Islet precursor cell (in vitro differentiated cells): ENCODE data around the gene TGM2.

Experiments used
- DNase-seq: peaks from one replicate; pipeline ENCODE4 v3.0.0-alpha.2; 2018

Gene TGM2

DNA sequence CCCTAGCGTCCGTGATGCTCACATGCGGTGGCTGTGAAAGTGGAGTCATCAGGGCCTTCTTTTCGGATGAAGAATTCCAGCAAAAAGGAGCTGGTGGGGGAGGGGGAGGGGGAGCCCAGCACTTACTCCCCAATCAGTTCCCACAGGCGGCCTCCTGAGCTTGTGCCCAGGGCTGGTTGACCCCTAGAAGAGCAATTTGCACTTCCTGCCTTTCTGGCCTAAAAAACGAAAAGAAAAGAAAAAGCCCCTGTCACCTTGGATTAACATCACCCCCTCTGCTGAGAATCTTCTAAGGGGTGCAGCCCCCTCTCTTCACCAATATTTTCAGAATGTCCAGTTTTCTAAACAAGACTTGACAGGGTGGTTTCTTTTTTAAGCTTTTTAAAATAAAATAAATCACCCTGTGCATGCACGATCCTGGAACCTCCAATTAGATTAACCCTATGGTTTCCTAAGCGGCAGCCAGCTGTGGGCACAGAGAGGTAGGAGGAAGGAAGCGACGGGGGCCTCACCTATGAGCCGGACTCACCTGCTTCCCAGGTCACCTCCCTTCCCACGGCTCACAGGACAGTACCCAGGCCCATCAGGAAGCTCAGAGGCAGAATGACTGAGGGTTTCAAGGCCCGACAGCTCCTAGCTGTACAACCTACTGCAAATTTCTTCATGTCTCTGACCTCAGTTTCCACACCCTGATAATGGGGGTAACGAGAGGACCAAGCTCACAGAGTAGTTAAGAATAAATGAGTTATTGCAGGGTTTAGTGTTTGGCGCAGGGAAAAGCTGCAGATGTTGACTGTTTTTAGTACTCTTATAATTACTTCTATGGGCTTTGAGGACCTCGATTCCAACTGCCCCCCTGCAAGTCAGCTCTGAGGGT lies 10.5 kb upstream of the TGM2 start:
- DNase-seq = peak; percentile 45

DNA sequence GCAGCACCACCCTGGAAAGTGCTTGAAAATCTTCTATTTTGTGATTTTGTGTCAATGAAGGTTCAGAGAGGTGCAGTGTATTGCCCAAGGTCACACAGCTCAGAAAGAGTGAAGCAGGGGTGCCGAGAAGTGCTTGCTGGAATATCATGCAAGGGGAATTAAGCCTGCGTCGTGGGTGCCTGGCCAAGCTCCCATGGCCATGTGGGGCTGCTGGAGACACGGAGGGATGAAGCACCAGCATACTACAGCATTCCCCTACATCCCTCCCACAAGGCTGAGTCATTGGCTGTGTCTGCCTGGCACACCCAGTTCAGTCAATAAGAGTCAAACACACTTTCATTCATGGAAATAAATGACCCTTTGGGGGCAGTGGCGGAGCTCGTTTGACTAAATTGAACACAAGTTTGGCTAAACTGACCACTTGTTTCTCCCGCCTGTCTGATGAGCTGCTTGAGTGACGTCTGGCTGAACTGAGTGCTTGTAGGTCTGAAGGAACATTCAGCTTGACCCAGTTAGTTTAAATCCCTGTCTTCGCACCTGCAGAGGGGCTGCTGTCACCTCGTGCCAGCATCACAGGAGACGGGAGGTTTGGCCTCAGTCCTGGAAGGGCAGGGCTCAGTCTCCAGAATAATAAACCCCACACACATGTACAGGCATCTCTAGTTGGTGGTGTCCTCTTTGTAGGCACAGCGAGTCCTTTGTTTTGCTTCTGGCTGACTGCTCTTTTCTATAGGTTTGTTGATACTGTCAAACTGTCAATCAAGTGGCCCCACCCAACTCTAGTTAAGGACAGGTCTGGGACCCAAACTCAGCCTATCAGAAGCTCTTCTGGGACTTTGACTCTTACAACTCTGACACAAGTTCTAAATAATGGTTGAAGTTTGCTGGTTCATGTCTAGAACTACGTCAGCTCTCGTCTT lies 8.4 kb upstream of the TGM2 start:
- peak; percentile 92 for DNase-seq

DNA sequence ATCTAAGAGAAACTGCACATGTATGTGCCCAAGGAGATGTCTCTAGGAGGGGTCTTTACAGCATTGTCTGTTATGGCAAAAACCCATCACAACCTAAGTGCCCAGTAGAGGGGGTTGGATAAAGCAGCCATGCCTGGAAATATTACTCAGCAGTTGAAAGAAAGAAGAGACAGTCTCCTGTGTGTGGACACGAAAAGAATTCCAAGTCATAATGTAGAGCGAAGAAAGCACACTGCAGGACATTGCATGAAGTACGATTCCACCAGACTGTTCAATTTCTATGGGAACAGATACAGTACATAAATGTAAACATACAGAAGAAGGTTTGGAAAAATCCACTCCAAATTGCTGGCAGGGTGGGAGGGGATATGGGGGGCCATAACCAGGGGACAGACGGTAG lies 7.3 kb upstream of the TGM2 start:
- peak; percentile 56 for DNase-seq

DNA sequence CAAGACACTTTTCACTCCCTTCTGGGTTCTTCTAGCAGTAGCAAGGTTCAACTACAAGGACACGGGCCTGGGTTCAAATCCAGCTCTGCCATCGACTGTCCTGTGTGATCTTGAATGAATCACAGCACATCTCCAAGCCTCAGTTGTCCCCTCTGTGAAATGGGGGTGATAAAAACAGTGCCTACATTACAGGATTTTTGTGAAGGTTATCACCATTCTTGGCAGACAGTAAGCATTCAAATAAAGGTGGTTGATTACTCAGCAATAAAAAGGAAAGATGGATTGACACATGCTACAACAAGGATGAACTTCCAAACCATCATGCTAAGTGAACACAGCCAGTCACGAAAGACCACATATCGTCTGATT lies 6.6 kb upstream of the TGM2 start:
- DNase-seq = no peak

DNA sequence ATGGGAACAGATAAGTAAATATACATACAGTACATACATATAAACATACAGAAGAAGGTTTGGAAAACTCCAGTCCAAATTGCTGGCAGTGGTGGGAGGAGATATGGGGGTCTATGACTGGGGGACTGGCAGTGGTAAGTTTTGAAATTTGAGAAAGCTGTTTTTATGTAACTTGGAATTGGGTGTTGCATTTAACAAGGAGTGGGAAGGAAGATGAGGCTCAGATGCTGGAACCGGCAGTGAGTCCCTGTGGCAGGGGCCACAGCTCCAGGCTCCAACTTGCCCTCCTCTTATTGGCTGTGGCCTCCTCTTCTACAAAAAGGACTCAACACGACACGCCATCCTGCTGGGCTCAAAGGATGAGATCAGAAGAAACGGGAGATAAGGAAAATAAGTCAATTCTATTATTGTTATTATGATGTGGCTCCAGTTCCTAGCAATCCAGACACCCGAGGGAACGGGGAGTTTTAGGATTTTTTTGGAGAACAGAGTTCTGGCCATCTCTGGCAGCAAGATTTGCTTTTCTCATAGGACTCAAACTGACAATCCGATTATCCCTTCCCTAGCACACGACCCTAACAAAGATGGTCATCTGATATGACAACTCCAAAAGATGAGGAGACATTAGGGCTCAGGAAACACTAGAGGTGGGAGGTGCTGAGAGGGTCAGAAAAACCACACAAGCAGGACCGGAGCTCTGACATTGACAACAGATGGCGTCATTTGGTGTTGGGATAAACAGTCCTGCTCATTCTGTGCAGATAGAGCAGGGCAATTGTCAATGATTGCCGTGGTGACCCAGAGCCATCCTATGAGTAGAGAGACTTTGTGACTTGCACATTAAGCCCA lies 6.0 kb upstream of the TGM2 start:
- peak; percentile 67 for DNase-seq

DNA sequence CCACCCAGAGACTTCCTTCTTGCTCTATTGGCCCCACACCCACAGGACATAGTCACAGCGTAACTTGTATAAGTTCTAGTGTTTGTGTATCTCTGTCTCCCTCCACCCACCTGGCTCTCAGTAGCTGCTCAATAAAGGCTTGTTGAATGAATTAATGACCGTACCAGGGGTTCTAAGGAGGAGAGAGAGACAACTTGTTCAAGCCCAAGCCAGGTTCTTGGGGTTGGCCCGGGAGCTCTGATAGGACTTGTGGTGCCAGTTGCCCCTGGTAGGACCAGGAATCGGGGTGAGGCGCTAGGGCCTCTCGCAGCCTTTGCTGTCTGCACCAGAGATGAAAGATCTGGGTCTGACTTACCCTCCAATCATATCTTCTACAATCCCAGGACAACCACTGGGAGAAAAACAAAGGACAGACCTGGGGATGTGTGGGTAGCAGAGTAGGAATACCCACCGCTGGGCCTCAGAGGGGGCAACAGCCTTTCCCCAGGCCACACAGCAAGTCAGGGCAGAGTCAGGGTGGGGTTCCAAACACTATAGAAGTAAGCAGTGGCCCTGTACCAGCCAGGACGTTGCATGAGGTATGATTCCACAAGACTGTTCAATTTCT lies 5.3 kb upstream of the TGM2 start:
- DNase-seq = peak; percentile 35

DNA sequence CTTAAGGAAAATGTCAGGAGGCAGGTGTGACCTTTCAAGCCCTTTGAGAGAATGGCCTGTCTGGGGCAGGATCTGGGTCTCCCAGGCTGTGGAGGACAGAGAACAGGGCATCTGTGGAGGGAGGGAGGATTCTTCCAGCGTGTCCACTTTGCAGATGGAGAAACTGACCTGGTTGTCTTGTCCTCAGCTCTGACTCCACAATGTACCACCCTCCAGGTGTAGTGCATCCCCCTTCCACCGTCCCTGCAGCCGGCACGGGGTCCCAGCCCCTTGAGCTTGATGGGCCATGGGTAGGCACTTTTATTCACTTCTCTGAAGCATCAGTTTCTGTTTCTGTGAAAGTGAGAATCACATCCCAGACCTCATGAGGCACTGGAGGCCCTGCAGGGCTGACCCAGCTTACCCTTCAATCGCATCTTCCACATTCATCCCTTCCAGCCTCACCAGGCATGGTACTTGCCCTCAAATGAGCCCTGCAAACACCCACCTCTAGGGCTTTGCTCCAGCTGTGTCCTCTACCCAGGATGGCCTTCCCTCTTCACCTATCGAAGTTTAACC lies 4.6 kb upstream of the TGM2 start:
- DNase-seq = no peak

DNA sequence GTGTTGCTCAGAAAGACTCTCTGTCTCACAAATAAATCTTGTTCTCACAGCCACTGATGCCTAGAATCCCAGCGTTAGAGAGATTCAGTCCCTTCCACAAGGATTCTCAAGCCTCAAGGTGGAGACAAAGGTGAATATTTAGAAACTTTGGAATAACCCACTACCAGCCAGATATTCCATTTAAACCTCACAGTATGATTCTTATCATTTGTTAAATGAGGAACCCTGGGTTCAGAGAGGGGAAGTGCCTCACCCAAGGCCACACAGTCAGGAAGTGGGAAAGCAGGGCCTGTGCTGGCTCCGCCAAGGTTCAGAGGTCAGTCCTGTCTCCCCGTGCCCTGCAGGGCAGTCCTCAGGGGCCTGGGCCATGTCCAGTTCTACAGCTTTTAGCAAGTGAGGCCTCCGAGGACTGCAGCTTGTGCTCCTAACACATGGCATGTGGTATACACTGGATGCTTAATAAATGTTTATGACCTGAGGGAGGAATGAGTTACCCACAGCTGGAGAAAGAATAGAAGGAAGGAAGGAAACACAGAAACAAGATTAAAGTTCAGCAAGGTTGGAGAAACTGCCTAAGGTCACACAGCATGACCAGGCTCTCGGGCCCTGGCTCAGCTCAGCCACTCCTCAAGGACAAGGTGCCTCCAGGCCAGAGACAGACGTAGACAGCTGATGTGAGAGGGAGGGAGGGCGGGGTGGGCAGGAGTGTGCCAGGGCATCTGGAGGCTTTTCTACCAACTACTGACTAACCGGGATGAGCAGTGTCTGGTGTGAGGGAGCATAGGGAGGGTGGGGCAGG lies 3.9 kb upstream of the TGM2 start:
- peak; percentile 87 for DNase-seq

DNA sequence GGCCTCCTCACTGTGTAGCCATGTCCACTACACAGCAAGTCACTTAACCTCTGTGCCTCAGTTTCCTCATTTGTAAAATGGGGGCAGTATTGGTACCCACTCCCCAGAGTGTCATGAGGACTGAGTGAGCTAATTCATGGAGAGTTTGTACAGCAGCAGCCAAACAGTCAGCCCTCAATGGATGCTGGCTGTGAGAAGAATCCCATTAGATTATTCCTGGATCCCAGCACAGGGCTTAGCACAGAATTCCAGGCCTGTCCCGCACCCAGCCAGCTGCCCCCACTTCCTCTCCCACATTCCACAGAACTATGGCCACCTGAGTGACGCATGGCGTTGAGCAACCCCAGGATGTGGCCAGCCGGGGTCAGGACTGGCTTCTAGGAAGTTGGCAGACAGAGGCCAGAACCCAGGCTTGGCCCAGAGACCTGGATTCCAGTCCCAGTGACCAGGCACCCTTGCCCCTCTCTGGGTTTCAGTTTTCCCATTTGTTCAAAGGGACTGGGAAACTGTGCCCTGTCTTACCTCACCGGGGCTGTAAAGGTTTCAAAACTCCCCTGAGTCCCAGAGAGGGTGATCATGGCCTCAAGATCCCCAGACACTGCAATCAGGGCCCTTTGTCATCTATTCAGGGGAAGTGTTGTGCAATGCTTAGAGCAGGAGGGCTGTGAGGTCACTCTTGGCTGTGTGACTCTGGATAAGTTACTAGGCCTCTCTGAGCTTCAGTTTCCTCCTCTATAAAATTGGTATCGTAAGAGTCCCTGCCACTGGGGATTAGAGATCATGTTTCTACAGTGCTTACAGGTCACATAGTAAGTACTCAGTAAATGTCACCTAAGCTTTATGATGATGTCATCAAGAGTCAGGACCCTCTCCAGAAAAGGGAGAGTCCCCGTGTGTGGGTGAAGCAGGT lies 3.0 kb upstream of the TGM2 start:
- peak; percentile 97 for DNase-seq

DNA sequence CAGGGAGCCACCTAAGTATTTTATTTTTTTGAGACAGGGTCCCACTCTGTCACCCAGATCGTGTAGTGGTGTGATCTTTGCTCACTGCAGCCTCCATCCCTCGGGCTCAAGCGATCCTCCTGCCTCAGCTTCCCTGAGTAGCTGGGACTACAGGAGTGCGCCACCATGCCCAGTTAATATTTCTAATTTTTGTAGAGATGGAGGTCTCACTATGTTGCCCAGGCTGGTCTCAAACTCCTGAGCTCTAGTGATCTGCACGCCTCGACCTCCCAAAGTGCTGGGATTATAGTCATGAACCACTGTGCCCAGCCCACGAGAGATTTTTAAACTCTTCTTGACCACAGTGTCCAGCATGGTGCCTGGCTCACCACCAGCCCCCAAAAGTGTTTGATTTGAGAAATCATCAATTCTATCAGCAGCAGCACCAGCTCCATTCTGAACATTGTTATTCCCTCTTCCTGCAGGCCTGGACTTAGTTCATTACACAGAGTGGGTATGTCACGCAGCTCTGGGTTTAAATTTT lies 2.3 kb upstream of the TGM2 start:
- no peak for DNase-seq

DNA sequence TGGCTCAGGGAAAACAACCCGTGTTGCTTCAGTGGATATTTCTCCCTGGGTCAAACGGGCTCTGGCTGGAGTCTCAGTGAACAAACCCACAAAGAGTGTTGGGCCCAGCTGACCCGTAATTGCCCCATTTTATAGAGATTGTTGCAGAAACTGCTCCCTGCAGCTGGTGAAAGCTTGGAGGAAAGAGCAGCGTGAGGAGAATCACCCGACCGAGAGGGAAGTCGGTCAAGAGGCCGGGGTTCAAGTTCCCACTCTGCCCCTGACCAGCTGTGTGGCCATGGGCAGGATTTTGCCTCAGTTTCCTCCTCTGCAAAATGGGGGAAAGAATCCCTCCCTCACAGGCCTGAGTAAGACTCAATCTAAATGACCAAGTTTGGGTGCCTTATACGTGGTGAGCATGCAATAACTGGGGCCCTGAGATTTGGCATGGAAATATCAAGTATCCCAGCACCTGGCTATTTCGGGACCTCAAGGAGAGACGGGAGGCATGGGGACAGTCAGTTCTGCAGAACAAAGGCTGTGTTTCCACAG lies 1.7 kb upstream of the TGM2 start:
- DNase-seq = no peak

DNA sequence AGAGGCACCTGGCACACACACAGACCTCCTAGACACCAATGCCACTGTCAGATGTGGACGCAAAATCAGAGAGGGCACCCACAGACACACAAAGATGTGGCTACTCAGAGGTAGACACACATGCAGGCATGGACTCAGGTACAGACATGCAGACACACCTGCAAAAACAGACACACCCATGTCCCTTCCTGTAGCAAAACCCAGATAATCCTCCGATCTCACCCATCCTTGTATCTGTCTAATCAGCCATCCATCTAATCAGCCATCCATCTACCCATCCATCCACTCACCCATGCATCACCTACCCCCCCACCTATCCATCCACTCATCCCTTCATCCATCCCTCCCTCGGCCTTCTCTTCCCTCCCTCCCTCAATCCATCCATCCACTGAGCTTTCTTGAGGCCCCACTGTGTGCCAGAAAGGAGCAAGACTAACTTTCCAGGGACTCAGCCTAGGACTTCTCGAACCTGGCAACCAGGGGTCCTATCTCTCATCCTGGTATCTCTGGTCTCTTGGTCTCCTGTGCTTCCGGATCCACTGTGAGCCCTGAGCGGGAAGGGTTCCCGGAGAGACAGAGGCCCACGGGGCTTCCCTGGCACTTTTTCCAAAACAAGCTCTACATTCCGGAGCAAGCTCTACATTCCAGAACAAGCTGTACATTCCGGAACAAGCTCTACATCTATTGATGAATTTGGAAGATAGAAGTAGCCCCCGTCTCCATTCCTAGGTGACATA lies 1.1 kb upstream of the TGM2 start:
- peak; percentile 77 for DNase-seq

DNA sequence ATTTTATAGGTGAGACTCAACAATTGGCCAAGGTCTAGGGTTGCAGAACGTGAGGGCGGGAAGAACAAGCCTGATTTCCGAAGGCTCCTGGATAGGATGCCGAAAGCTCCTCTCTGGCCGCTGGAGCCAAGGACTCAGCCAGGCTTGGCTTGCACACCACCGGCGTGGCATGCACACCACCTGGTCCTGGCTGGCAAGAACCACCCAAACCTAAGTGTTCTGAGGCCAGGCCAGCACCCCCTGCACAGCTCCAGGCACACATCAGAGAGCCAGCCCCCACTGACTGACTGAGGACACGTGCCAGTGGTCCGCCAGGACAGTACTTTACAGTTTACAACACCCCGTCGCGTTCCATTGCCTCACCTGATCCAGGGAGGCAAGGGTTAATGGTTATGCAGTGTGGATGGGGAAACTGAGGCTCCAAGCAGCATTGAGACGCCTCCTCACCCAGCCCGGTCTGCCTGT lies 414 bp downstream of the TGM2 start:
- DNase-seq = no peak

DNA sequence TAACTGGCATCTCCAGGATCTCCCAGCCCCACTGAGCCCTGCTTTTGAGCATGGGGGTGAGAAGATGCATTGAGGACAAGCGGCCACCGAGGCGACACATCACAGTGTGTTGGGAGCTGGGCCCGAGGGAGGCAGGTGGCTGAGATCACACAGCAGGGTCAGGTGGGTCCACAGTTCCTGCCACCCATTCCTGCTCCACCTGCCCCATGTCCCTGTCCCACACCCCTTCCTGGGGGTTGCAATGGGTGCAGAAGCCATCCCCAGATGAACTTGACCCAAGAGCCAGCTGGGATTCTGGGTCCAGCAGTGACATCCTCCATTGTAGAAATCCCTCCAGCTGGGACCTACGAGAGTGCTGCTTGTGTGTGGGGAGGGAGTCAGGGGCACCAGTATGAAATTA lies 1.0 kb downstream of the TGM2 start:
- DNase-seq = no peak

DNA sequence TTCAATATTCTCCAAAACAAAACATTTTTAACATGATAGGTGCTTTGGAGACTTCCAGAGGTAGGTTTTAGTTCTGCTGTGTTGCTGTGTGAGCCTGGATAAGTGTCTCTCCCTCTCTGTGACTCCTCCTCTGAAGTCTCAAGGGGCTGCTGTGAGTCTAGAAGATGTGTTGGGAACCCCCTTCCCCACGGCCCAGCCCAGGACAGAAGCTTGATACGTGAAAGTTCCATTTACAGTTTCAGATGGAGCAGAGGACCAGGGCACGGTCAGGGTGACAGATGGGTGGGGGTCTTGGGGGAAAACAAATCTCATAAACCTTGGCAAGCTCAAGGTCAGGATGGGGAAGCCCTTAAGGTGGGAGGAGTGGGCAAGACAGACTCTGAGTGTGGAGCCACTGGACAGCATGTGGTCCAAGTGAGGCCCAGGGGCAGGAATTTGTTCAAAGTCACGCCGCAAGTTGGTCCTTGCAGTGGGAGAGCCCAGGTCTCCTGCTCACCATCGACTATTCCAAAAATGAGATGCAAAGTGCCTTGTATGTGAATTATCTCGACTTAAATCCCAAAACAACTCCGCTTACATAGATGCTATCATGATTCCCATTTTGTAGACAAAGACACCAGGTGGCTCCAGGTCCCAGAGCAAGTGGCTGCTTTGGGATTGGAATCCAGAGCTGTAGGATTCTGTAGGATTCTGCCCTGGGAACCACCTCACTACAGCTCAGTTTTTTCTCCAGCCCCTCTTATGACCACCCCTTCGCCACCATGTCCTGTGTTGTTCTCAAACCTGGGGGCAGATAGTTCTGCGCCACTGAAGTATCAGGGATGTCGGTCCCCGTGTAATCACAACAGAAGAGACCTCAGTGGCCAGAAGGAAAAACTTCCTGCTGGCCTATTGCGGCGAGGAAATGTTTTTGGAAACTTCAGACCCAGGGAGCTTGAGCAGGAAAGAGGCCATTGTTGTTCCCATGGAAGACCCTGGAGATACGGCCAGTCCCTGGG lies 1.9 kb downstream of the TGM2 start:
- DNase-seq = peak; percentile 48

DNA sequence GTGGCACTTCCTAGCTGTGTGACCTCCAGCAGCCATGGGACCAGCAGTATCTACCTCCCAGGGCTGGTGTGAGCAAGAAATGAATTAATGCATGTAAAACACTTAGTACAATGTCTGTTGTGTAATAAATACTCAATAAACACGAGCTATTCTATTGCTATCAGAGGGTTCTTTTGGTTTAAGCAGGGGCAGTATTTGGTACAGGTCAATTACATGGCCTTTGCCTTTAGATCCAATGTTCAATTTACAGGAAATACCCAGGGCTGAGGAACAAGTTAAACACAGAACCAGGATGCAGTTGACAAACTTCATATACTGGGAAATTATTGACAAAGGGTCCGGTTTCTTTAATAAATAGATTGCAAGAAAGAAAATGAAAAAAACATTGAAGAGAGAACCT lies 2.9 kb downstream of the TGM2 start:
- DNase-seq = no peak

DNA sequence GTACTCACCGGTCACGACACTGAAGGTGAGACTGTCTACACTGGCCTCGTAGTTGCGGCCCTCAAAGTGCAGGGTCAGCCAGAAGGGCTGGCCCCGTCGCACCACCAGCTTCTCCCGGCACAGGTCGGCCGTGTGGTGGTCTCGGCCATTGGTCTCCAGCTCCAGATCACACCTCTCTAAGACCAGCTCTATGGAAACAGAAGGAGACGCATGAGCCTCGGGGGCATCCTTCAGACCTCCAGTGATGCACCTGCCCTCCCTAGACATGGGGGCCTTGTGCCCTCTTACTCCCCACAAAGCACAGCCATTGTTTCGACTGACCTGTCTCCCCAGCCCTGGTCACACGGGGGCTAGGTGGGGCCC lies 3.7 kb downstream of the TGM2 start:
- DNase-seq = no peak
